Activated T-helper 17 cell treated with anti-CD3 and anti-CD28 coated beads, Interleukin-2, amount 50 U/mL, for 72 hours (primary cell): ENCODE results near the gene DLG4. TPM values are rescaled to one million over a fixed set of nuclear protein-coding genes. Genes with fewer than 3 reads are reported as not detected.
"Not testable (repeated sequence)": the region's sequence is repeated elsewhere in the genome, so short reads cannot be mapped to it uniquely, and the experiment has no call there.

Source experiments
- ATAC-seq: fragments of 150-1000 bp; cut with Tn5 transposase; replicated peaks from 2 replicates; pipeline ENCODE4 v1.10.0; 2021; ENCODE audit warnings: mild to moderate bottlenecking, moderate library complexity
- H3K27ac Mint-ChIP-seq: one replicate; pipeline ENCODE4 v1.8.0; 2022; ENCODE audit warnings: mixed read lengths
- H3K27me3 Mint-ChIP-seq: one replicate; pipeline ENCODE4 v1.8.0; 2022; ENCODE audit warnings: mixed read lengths
- H3K36me3 Mint-ChIP-seq: one replicate; pipeline ENCODE4 v1.8.0; 2022; ENCODE audit warnings: low read depth, mild to moderate bottlenecking, mixed read lengths
- H3K4me1 Mint-ChIP-seq: one replicate; pipeline ENCODE4 v1.8.0; 2022; ENCODE audit warnings: mixed read lengths
- H3K4me3 Mint-ChIP-seq: one replicate; pipeline ENCODE4 v1.8.0; 2022; ENCODE audit warnings: mild to moderate bottlenecking, mixed read lengths
- H3K9me3 Mint-ChIP-seq: one replicate; pipeline ENCODE4 v1.8.0; 2022; ENCODE audit warnings: mixed read lengths
- total RNA-seq, 2 donors: library from RNA; stranded (reverse); gene quantifications; one replicate each; pipeline ENCODE4 v1.2.3, GENCODE V29; 2022

DLG4 gene
- total RNA-seq, 2 donors from 2014 or later = 5.9 to 19.4 TPM

GRCh38 chr17:7204828-7205461 lies 14.7 kb downstream of the DLG4 start:
- H3K36me3 Mint-ChIP-seq = no peaks in the 10 kb centered on the region
- peak overlapping the region; percentile 93 for H3K27ac Mint-ChIP-seq
- peak; percentile 93 for ATAC-seq
- H3K4me3 Mint-ChIP-seq = peak overlapping the region; percentile 84
- peaks cover 22% of the 10 kb centered on the region for H3K4me1 Mint-ChIP-seq
- no peaks in the 10 kb centered on the region for H3K9me3 Mint-ChIP-seq
- no peaks in the 10 kb centered on the region for H3K27me3 Mint-ChIP-seq

GRCh38 chr17:7204336-7204735 lies 15.3 kb downstream of the DLG4 start:
- peak overlapping the region; percentile 93 for H3K27ac Mint-ChIP-seq
- H3K4me3 Mint-ChIP-seq = peak overlapping the region; percentile 84
- peaks cover 22% of the 10 kb centered on the region for H3K4me1 Mint-ChIP-seq
- ATAC-seq = peak; percentile 2
- no peaks in the 10 kb centered on the region for H3K36me3 Mint-ChIP-seq
- H3K27me3 Mint-ChIP-seq = no peaks in the 10 kb centered on the region
- no peaks in the 10 kb centered on the region for H3K9me3 Mint-ChIP-seq

- peaks cover 22% of the 10 kb centered on the region for H3K4me1 Mint-ChIP-seq
- H3K9me3 Mint-ChIP-seq = no peaks in the 10 kb centered on the region
- H3K36me3 Mint-ChIP-seq = no peaks in the 10 kb centered on the region
- ATAC-seq = no peak
- no peaks in the 10 kb centered on the region for H3K27me3 Mint-ChIP-seq
- peak overlapping the region; percentile 93 for H3K27ac Mint-ChIP-seq
- peak overlapping the region; percentile 84 for H3K4me3 Mint-ChIP-seq
These were observed 16.2 kb downstream of the DLG4 start for GRCh38 chr17:7203391-7203790.

- H3K27ac Mint-ChIP-seq = no peak overlapping the region
These were observed 22.8 kb downstream of the DLG4 start for GRCh38 chr17:7196651-7197401.

GRCh38 chr17:7195971-7196370 lies 23.7 kb downstream of the DLG4 start:
- Mint-ChIP-seq H3K36me3 (no peaks in the 10 kb centered on the region), H3K27ac (no peak overlapping the region), H3K27me3 (no peaks in the 10 kb centered on the region), H3K4me1 (no peaks in the 10 kb centered on the region), H3K4me3 (no peak overlapping the region), H3K9me3 (no peaks in the 10 kb centered on the region)
- ATAC-seq = no peak

More at GRCh38 chr17:7196651-7197401, 22.8 kb downstream of the DLG4 start:
- H3K36me3 Mint-ChIP-seq = no peaks in the 10 kb centered on the region
- no peaks in the 10 kb centered on the region for H3K9me3 Mint-ChIP-seq
- H3K4me1 Mint-ChIP-seq = no peaks in the 10 kb centered on the region
- H3K27me3 Mint-ChIP-seq = no peaks in the 10 kb centered on the region
- H3K4me3 Mint-ChIP-seq = no peak overlapping the region
- no peak for ATAC-seq

GRCh38 chr17:7192271-7192937 lies 27.2 kb downstream of the DLG4 start:
- Mint-ChIP-seq H3K9me3 (no peaks in the 10 kb centered on the region), H3K36me3 (no peaks in the 10 kb centered on the region), H3K4me3 (no peak overlapping the region), H3K27ac (peak overlapping the region; percentile 36), H3K27me3 (no peaks in the 10 kb centered on the region), H3K4me1 (no peaks in the 10 kb centered on the region)
- ATAC-seq = no peak

GRCh38 chr17:7191571-7192270 lies 27.9 kb downstream of the DLG4 start:
- Mint-ChIP-seq H3K27ac (no peak overlapping the region), H3K27me3 (no peaks in the 10 kb centered on the region), H3K4me3 (no peak overlapping the region), H3K36me3 (no peaks in the 10 kb centered on the region), H3K4me1 (no peaks in the 10 kb centered on the region), H3K9me3 (no peaks in the 10 kb centered on the region)
- ATAC-seq = no peak

GRCh38 chr17:7191069-7191468 lies 28.6 kb downstream of the DLG4 start:
- H3K4me1 Mint-ChIP-seq = no peaks in the 10 kb centered on the region
- ATAC-seq = no peak

GRCh38 chr17:7190276-7190917 lies 29.2 kb downstream of the DLG4 start:
- Mint-ChIP-seq H3K27me3 (no peaks in the 10 kb centered on the region), H3K9me3 (no peaks in the 10 kb centered on the region), H3K36me3 (no peaks in the 10 kb centered on the region), H3K4me3 (no peak overlapping the region), H3K4me1 (no peaks in the 10 kb centered on the region), H3K27ac (no peak overlapping the region)
- ATAC-seq = no peak

More at GRCh38 chr17:7191069-7191468, 28.6 kb downstream of the DLG4 start:
- Mint-ChIP-seq H3K4me3 (no peak overlapping the region), H3K27me3 (no peaks in the 10 kb centered on the region), H3K36me3 (no peaks in the 10 kb centered on the region), H3K9me3 (no peaks in the 10 kb centered on the region), H3K27ac (no peak overlapping the region)

GRCh38 chr17:7186241-7186640 lies 33.4 kb downstream of the DLG4 start:
- Mint-ChIP-seq H3K27ac (no peak overlapping the region), H3K4me1 (no peaks in the 10 kb centered on the region), H3K36me3 (no peaks in the 10 kb centered on the region), H3K4me3 (no peak overlapping the region), H3K27me3 (no peaks in the 10 kb centered on the region), H3K9me3 (no peaks in the 10 kb centered on the region)
- peak; percentile 47 for ATAC-seq

GRCh38 chr17:7184647-7185046 lies 35.0 kb downstream of the DLG4 start:
- H3K27me3 Mint-ChIP-seq = no peaks in the 10 kb centered on the region
- H3K4me1 Mint-ChIP-seq = no peaks in the 10 kb centered on the region
- H3K4me3 Mint-ChIP-seq = no peak overlapping the region
- no peaks in the 10 kb centered on the region for H3K36me3 Mint-ChIP-seq
- H3K9me3 Mint-ChIP-seq = no peaks in the 10 kb centered on the region
- ATAC-seq = no peak
- no peak overlapping the region for H3K27ac Mint-ChIP-seq

GRCh38 chr17:7184091-7184488 lies 35.5 kb downstream of the DLG4 start:
- Mint-ChIP-seq H3K4me3 (no peak overlapping the region), H3K27me3 (no peaks in the 10 kb centered on the region), H3K4me1 (no peaks in the 10 kb centered on the region), H3K9me3 (no peaks in the 10 kb centered on the region), H3K27ac (no peak overlapping the region), H3K36me3 (no peaks in the 10 kb centered on the region)
- ATAC-seq = no peak

- no peaks in the 10 kb centered on the region for H3K4me1 Mint-ChIP-seq
- no peaks in the 10 kb centered on the region for H3K27me3 Mint-ChIP-seq
- H3K4me3 Mint-ChIP-seq = no peak overlapping the region
- no peak overlapping the region for H3K27ac Mint-ChIP-seq
- no peaks in the 10 kb centered on the region for H3K9me3 Mint-ChIP-seq
- ATAC-seq = no peak
- no peaks in the 10 kb centered on the region for H3K36me3 Mint-ChIP-seq
These were observed 36.1 kb downstream of the DLG4 start for GRCh38 chr17:7183433-7184090.

GRCh38 chr17:7182101-7182500 lies 37.5 kb downstream of the DLG4 start:
- not testable (repeated sequence) for H3K36me3 Mint-ChIP-seq, H3K9me3 Mint-ChIP-seq, H3K27ac Mint-ChIP-seq, ATAC-seq, H3K4me3 Mint-ChIP-seq, H3K4me1 Mint-ChIP-seq, H3K27me3 Mint-ChIP-seq
